ENCODE measurements around the gene SYT17.

The SYT17 gene

DNA sequence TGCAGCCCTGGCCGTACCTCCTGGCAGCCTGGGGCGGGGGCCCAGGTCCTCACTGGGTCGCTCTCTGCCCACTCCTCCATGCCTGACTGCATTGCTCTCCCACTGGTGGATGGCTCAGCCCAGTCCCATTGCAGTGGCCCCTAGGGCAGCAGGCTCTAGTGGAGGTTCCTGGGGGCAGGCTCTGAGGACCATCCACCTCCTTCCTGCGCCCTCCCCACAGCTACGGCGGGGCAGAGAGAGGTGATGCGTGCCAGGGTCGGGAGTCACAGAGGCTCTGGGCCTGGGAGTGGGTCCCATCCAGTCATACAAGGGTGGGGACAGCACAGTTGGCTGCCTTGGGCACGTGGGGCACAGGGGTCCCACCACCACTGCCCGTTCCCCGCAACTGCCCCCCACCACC lies 73.5 kb downstream of the SYT17 start:
- TF ChIP-seq YY1 (IDR thresholded peaks at IDR 0.05; ENCODE audit: low read depth) (no peak), TEAD4 (IDR thresholded peaks at IDR 0.05) (no peak), CEBPB (IDR thresholded peaks at IDR 0.05) (no peak), EP300 (IDR thresholded peaks at IDR 0.05; ENCODE audit: borderline replicate concordance) (no peak), CREB1 (IDR thresholded peaks at IDR 0.05; ENCODE audit: low read depth) (no peak), TCF12 (IDR thresholded peaks at IDR 0.05; ENCODE audit: low read depth) (no peak), EGR1 (IDR thresholded peaks at IDR 0.05) (no peak), FOXM1 (IDR thresholded peaks at IDR 0.05; ENCODE audit: borderline replicate concordance, low read depth) (no peak), NFIC (IDR thresholded peaks at IDR 0.05) (no peak), ZBTB7A (IDR thresholded peaks at IDR 0.05; ENCODE audit: low read depth) (no peak), TAF1 (IDR thresholded peaks at IDR 0.05; ENCODE audit: low read depth) (no peak), RAD21 (IDR thresholded peaks at IDR 0.05; ENCODE audit: low read depth) (no peak)
- TF ChIP-seq, protein P1, sequence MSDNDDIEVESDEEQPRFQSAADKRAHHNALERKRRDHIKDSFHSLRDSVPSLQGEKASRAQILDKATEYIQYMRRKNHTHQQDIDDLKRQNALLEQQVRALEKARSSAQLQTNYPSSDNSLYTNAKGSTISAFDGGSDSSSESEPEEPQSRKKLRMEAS (IDR thresholded peaks at IDR 0.05) = no peak
- TF ChIP-seq, protein P2, sequence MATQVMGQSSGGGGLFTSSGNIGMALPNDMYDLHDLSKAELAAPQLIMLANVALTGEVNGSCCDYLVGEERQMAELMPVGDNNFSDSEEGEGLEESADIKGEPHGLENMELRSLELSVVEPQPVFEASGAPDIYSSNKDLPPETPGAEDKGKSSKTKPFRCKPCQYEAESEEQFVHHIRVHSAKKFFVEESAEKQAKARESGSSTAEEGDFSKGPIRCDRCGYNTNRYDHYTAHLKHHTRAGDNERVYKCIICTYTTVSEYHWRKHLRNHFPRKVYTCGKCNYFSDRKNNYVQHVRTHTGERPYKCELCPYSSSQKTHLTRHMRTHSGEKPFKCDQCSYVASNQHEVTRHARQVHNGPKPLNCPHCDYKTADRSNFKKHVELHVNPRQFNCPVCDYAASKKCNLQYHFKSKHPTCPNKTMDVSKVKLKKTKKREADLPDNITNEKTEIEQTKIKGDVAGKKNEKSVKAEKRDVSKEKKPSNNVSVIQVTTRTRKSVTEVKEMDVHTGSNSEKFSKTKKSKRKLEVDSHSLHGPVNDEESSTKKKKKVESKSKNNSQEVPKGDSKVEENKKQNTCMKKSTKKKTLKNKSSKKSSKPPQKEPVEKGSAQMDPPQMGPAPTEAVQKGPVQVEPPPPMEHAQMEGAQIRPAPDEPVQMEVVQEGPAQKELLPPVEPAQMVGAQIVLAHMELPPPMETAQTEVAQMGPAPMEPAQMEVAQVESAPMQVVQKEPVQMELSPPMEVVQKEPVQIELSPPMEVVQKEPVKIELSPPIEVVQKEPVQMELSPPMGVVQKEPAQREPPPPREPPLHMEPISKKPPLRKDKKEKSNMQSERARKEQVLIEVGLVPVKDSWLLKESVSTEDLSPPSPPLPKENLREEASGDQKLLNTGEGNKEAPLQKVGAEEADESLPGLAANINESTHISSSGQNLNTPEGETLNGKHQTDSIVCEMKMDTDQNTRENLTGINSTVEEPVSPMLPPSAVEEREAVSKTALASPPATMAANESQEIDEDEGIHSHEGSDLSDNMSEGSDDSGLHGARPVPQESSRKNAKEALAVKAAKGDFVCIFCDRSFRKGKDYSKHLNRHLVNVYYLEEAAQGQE (IDR thresholded peaks at IDR 0.05; ENCODE audit: low read depth) = no peak
- TF ChIP-seq, protein P3, sequence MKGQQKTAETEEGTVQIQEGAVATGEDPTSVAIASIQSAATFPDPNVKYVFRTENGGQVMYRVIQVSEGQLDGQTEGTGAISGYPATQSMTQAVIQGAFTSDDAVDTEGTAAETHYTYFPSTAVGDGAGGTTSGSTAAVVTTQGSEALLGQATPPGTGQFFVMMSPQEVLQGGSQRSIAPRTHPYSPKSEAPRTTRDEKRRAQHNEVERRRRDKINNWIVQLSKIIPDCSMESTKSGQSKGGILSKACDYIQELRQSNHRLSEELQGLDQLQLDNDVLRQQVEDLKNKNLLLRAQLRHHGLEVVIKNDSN (IDR thresholded peaks at IDR 0.05) = no peak

DNA sequence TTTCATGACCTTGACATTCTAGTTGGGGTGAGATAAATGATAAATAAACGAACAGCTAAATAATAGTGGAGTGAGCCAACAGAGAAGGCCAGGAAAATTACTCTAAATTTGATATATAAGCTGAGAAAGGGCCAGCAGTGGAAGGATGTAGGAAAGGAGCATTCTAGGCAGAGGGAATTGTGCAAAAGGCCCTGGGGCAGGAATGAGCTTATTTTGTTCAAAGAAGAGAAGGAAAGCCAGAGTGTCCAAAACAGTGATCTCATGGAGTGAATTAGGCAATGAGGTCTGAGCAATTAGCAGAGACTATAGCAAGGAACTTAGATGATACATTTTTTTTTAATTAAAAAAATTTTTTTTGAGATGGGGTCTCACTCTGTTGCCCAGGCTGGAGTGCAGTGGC lies 74.1 kb downstream of the SYT17 start:
- TF ChIP-seq ZBTB7A (IDR thresholded peaks at IDR 0.05; ENCODE audit: low read depth) = no peak
- TF ChIP-seq, protein P2 (IDR thresholded peaks at IDR 0.05; ENCODE audit: low read depth) = no peak
- TF ChIP-seq, protein P1 (IDR thresholded peaks at IDR 0.05) = no peak

DNA sequence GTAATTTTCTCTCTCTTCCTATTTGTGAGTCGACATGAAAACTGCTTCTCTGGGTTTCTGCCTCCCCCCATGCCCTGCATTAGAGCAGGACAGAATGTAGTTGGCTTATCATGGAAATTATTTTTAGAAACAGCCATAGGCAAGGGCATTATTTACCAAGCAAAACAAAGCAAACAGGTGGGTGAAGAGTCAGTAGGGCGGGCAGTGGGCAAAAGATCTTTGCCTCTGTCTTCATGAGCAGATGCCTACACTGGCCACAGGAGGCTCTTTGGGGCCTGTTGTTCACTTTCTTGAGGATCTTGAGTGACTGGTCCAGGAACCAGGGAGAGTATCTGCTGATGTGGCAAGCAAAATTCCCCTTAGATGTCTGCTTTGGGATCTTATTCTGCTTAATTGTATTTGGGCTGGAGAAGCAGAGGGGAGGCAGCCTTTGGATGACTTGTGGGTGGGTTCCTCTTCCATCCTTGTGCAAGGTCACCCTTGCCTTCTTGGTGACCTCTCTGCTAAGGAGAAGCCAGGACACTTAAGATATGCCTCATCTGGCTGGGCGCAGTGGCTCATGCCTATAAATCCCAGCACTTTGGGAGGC lies 75.0 kb downstream of the SYT17 start:
- TF ChIP-seq TEAD4 (IDR thresholded peaks at IDR 0.05) (no peak), EGR1 (IDR thresholded peaks at IDR 0.05) (no peak), TCF12 (IDR thresholded peaks at IDR 0.05; ENCODE audit: low read depth) (no peak), NFIC (IDR thresholded peaks at IDR 0.05) (no peak), EP300 (IDR thresholded peaks at IDR 0.05; ENCODE audit: borderline replicate concordance) (no peak), CEBPB (IDR thresholded peaks at IDR 0.05) (no peak), RAD21 (IDR thresholded peaks at IDR 0.05; ENCODE audit: low read depth) (no peak)
- TF ChIP-seq, protein P2 (IDR thresholded peaks at IDR 0.05; ENCODE audit: low read depth) = no peak

DNA sequence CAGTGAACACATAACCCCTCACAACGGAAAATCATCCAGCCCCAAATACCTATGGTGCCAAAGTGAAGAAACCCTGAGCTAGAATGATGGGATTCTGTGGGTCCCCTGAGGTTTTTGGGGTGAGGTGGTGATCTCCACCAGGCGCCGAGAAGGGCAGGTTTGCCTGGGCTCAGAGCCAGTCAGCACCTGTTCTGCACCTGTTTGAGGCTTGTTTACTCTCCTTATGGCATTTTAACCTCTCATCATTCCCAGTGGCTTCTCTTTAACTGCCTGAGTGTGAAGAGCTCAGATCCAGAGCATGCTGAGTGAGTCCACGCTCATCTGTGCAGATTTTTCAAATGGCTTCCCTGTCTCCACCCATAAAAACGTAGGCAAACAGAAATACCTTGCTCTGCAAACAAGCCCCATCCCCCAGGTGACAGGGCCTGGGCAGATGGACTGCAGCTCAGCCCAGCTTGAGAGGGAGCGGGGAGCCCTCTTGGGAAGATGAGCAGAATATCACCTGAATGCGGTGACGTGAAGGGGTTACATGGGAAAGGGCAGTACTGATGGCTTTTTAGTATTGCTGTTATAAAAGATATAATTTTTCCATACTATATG lies 77.4 kb downstream of the SYT17 start:
- TF ChIP-seq, protein P3 (IDR thresholded peaks at IDR 0.05) = no peak
- TF ChIP-seq FOXM1 (IDR thresholded peaks at IDR 0.05; ENCODE audit: borderline replicate concordance, low read depth) = no peak
- no peak for TF ChIP-seq CREB1 (IDR thresholded peaks at IDR 0.05; ENCODE audit: low read depth)
- no peak for TF ChIP-seq TEAD4 (IDR thresholded peaks at IDR 0.05)
- no peak for TF ChIP-seq YY1 (IDR thresholded peaks at IDR 0.05; ENCODE audit: low read depth)
- TF ChIP-seq RAD21 (IDR thresholded peaks at IDR 0.05; ENCODE audit: low read depth) = no peak
- no peak for TF ChIP-seq TCF12 (IDR thresholded peaks at IDR 0.05; ENCODE audit: low read depth)
- no peak for TF ChIP-seq NFIC (IDR thresholded peaks at IDR 0.05)
- no peak for TF ChIP-seq EP300 (IDR thresholded peaks at IDR 0.05; ENCODE audit: borderline replicate concordance)
- no peak for TF ChIP-seq CEBPB (IDR thresholded peaks at IDR 0.05)
- TF ChIP-seq TAF1 (IDR thresholded peaks at IDR 0.05; ENCODE audit: low read depth) = no peak
- TF ChIP-seq, protein P2 (IDR thresholded peaks at IDR 0.05; ENCODE audit: low read depth) = no peak
- TF ChIP-seq, protein P1 (IDR thresholded peaks at IDR 0.05) = no peak
- TF ChIP-seq ZBTB7A (IDR thresholded peaks at IDR 0.05; ENCODE audit: low read depth) = no peak
- TF ChIP-seq EGR1 (IDR thresholded peaks at IDR 0.05) = no peak
